Endothelial cell (in vitro differentiated cells): Measurements from ENCODE around the gene HOXA7. TPM values are rescaled to one million over a fixed set of nuclear protein-coding genes. Genes with fewer than 3 reads are reported as not detected.
A peak's percentile ranks its signal among the peaks of the same experiment; 100 is the strongest.

Experiments
- DNase-seq: peaks from one replicate; pipeline ENCODE4 v3.0.0; 2021; ENCODE audit warnings: low spot score
- H3K27ac Mint-ChIP-seq: one replicate; pipeline ENCODE4 v1.8.0; 2021; ENCODE audit warnings: mixed read lengths, inconsistent platforms; ENCODE audit not compliant: unreplicated experiment
- H3K27me3 Mint-ChIP-seq: one replicate; pipeline ENCODE4 v1.8.0; 2021; ENCODE audit warnings: mild to moderate bottlenecking, moderate library complexity, mixed read lengths, inconsistent platforms; ENCODE audit not compliant: unreplicated experiment
- H3K36me3 Mint-ChIP-seq: one replicate; pipeline ENCODE4 v1.8.0; 2021; ENCODE audit warnings: mild to moderate bottlenecking, low read depth, mixed read lengths, inconsistent platforms; ENCODE audit not compliant: unreplicated experiment
- H3K4me1 Mint-ChIP-seq: one replicate; pipeline ENCODE4 v1.8.0; 2021; ENCODE audit warnings: mild to moderate bottlenecking, mixed read lengths, inconsistent platforms; ENCODE audit not compliant: unreplicated experiment
- H3K4me3 Mint-ChIP-seq: one replicate; pipeline ENCODE4 v1.8.0; 2021; ENCODE audit warnings: mild to moderate bottlenecking, mixed read lengths, inconsistent platforms; ENCODE audit not compliant: unreplicated experiment
- H3K9me3 Mint-ChIP-seq: one replicate; pipeline ENCODE4 v1.8.0; 2021; ENCODE audit warnings: mixed read lengths, inconsistent platforms; ENCODE audit not compliant: unreplicated experiment
- CTCF ChIP-seq: fragments of 200-600 bp; sonication (generic); IDR thresholded peaks from one replicate; pipeline ENCODE4 v1.5.0; 2021; ENCODE audit warnings: antibody characterized with exemption; ENCODE audit not compliant: unreplicated experiment
- total RNA-seq: library from RNA; stranded (reverse); fragmentation: NEBNext Ultra II Directional; extraction: Animal tissue kit (Norgen Biotek cat#: 25700); gene quantifications from one replicate; pipeline ENCODE4 v1.2.1, GENCODE V29; 2021; ENCODE audit not compliant: unreplicated experiment

The HOXA7 gene
- total RNA-seq, 1 donor from 2014 or later = not detected

GRCh38 chr7:27186668-27187474 lies 30.4 kb upstream of the HOXA7 start:
- Mint-ChIP-seq H3K9me3 (no peaks in the 10 kb centered on the region), H3K4me1 (peaks cover 46% of the 10 kb centered on the region), H3K27ac (no peak overlapping the region), H3K27me3 (peaks cover 54% of the 10 kb centered on the region), H3K4me3 (no peak overlapping the region), H3K36me3 (peaks cover 6% of the 10 kb centered on the region)
- no peak for TF ChIP-seq CTCF
- no peak for DNase-seq

GRCh38 chr7:27185854-27186667 lies 29.6 kb upstream of the HOXA7 start:
- peaks cover 46% of the 10 kb centered on the region for H3K4me1 Mint-ChIP-seq
- TF ChIP-seq CTCF = no peak
- H3K36me3 Mint-ChIP-seq = peaks cover 6% of the 10 kb centered on the region
- DNase-seq = no peak
- peak overlapping the region; percentile 28 for H3K4me3 Mint-ChIP-seq
- no peak overlapping the region for H3K27ac Mint-ChIP-seq
- peaks cover 50% of the 10 kb centered on the region for H3K27me3 Mint-ChIP-seq
- no peaks in the 10 kb centered on the region for H3K9me3 Mint-ChIP-seq

- Mint-ChIP-seq H3K27ac (no peak within 1 kb of the TSS), H3K27me3 (peaks cover 45% of the 10 kb centered on the region)
These were observed 28.8 kb upstream of the HOXA7 start, which contains the start of gene HOXA11 for GRCh38 chr7:27185013-27185853. HOXA11 (minus strand) TSS chr7:27185232; CDS start chr7:27185144, 88 bp downstream.

GRCh38 chr7:27184337-27185012 lies 28.0 kb upstream of the HOXA7 start:
- Mint-ChIP-seq H3K9me3 (no peaks in the 10 kb centered on the region), H3K27ac (no peak overlapping the region), H3K27me3 (peaks cover 44% of the 10 kb centered on the region), H3K36me3 (no peaks in the 10 kb centered on the region), H3K4me3 (peak overlapping the region; percentile 79), H3K4me1 (peaks cover 39% of the 10 kb centered on the region)
- no peak for TF ChIP-seq CTCF
- no peak for DNase-seq

More at GRCh38 chr7:27185013-27185853, 28.8 kb upstream of the HOXA7 start, which contains the start of gene HOXA11:
- no peak for TF ChIP-seq CTCF
- Mint-ChIP-seq H3K4me3 (peak within 1 kb of the TSS; percentile 79), H3K9me3 (no peaks in the 10 kb centered on the region), H3K4me1 (peaks cover 43% of the 10 kb centered on the region), H3K36me3 (peaks cover 2% of the 10 kb centered on the region)
- no peak for DNase-seq
